VCaP (cell line): Measurements from ENCODE around the gene MON1A.

ENCODE experiments used
- H3K27ac ChIP-seq: fragments of 450-650 bp; 2 replicates; pipeline ENCODE4 v1.5.1; 2017
- CTCF ChIP-seq: fragments of 450-650 bp; conservative IDR thresholded peaks from 2 replicates; pipeline ENCODE4 v1.5.1; 2017; ENCODE audit warnings: mild to moderate bottlenecking, moderate library complexity

The MON1A gene

DNA sequence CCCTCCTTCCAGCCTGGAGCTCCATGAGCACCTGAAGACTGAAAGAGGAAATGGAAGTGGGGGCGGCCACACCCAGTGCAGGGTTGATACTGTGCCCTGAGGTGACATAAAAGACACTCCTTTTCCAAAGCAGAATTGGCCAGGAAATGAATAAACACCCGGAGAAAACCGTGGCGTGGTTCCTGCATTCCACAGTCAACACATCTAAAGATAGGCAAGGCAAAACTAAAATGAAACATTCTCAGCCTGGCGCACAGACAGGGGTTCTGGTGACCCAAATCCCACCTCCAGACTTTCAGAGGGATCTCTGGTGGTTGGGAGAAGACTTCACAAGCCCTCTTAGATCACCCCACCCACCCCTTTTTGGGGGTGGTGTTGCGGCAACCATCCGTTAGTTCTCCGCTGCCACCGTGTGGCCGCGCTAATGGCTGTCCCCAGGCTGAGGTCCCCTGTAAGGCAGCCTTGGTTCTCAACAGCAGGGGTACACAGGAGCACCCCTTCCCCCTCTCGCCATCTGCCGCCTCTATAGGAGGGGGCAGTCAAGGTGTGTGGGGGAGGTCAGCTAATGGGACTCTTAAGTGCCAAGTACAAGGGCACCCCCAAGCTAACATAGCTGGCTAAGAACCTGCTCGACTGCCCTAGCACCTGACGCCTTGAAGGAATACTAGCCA, 23.4 kb downstream of the MON1A start:
- peak; percentile 70 for TF ChIP-seq CTCF
- no peak overlapping the region for H3K27ac ChIP-seq

GRCh38 chr3:49904448-49904847, 25.2 kb downstream of the MON1A start:
- H3K27ac ChIP-seq, result peak overlapping the region; percentile 61

DNA sequence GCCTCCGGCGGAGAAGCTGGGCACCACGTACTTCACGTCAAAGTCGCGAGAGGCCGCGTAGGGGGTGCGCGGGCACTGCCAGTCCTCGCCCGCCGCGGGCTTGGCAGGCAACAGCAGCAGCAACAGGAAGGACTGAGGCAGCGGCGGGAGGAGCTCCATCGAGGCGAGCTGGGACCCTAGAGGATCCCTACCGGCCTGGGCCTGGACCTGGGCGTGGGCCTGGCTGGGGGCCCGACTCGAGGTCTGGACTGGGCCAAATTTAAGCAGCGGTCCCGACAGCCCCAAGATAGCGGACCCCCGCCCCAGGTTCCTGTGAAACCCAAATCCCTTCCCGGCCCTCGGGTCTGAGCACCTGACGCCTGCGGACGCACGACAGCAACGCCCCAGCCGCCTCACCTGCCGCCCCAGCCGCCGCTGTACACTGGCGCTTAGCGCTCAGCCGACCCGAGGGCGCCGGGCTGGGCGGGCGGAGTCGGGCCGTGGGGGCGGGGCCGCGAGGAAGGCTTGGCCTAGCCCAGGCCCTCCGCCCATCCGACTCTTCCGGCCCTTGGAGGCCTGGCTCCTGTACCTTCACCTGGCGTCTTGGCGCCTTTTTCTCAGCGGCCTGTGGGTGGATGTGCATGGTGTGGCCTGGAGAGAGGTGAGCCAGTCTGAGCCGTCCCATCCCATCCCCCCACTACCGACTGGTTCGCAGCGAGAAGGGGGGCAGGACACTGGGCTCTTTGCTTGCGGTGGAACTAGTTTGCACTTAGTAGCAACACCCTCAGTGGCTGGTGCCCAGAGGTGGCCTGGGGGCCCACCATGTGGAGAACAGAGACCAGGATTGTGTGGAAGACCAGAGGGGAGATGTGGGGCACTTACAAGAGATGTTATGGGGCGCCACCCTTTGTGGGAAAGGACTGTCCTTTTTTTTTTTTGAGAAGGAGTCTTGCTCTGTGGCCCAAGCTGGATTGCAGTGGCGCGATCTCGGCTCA, 25.9 kb downstream of the MON1A start, which contains the start of gene MST1R:
MST1R (minus strand) TSS at position 423 of the 974 bp plus-strand sequence; CDS start at position 159, 264 bp downstream.
- peak within 1 kb of the TSS; percentile 61 for H3K27ac ChIP-seq
- no peak for TF ChIP-seq CTCF

GRCh38 chr3:49902511-49903345, 26.9 kb downstream of the MON1A start:
- no peak for TF ChIP-seq CTCF
- peak overlapping the region; percentile 61 for H3K27ac ChIP-seq

DNA sequence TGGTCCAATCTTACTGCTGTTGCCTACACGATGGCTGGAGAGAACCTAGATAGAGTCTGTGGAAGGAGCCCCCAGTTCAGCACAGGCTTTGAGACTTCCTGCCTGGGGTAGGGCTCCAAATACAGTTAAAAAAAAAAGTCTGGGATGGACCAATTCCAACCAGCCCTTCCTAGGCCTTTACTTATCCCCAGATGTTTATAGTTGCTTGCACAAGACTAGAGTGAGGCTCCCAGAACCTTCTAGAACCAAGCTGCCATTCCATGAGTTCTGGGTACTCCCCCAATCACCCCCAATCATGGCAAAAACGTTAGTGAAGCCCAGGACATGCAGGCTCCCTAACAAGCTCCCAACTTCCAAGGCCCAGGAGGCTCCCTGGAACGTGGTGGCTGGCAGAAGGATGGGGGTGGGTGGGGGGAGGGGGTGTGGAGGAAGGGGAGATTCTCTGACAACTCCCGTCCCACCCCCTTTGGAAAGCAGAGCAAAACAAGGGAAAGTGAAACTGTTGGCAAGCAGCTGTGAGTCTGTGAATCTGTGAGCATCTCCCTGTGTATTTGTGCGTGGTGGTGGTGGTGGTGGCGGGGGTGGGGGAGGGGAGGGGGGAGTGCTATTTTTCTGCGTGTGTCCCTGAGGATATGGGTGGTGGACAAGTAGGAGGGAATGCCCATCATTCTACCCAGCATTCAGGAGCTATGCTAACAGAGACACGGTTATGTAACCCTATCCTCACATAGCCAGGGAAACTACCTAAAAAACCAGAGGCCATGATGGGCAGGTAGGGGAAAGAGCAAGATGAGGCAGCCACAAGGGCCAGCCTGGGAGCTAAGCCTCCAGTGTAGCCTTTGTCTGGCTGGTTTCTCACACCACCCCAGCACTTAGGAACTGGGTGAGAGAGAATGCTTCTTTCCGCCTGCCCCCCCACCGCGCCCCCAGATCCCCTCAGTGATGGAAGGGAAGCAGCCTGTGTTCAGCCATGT, 28.0 kb downstream of the MON1A start:
- H3K27ac ChIP-seq, result no peak overlapping the region
- TF ChIP-seq CTCF, result no peak

- no peak overlapping the region for H3K27ac ChIP-seq
- no peak for TF ChIP-seq CTCF
These were observed 29.0 kb downstream of the MON1A start for GRCh38 chr3:49900491-49901153.
